Lung (tissue), 12 donors: ENCODE measurements around the gene CHST4. TPM values are rescaled to one million over a fixed set of nuclear protein-coding genes. Genes with fewer than 3 reads are reported as not detected.

Experiments used
- ATAC-seq: fragments of 200-7000 bp; cut with Tn5 transposase; one replicate; pipeline ENCODE4 v1.9.1; 2020; ENCODE audit warnings: moderate number of reproducible peaks; ENCODE audit not compliant: insufficient read depth, low FRiP score
- DNase-seq, 3 donors: peaks; one replicate each; pipeline ENCODE4 v3.0.0-alpha.2; 2013 to 2017
- H3K27ac ChIP-seq, 2 donors: one replicate each; pipeline ENCODE4 v1.5.1; 2013; ENCODE audit warnings: mild to moderate bottlenecking in 2 of 2, moderate library complexity in 2 of 2, control low read depth in 1 of 2, inconsistent platforms in 1 of 2, low read depth in 1 of 2, low read length in 1 of 2
- H3K27me3 ChIP-seq, 3 donors: one replicate each; pipeline ENCODE4 v1.5.1; 2013; ENCODE audit warnings: low read length in 2 of 3; ENCODE audit not compliant: control insufficient read depth in 3 of 3, insufficient read depth in 3 of 3
- H3K36me3 ChIP-seq, 4 donors: one replicate each; pipeline ENCODE4 v1.5.1; 2013; ENCODE audit warnings: low read length in 4 of 4, mild to moderate bottlenecking in 1 of 4, moderate library complexity in 1 of 4; ENCODE audit not compliant: control insufficient read depth in 4 of 4, insufficient read depth in 4 of 4
- H3K4me1 ChIP-seq, 5 donors: one replicate each; pipeline ENCODE4 v1.5.1; 2013; ENCODE audit warnings: low read length in 5 of 5, mild to moderate bottlenecking in 2 of 5, moderate library complexity in 1 of 5; ENCODE audit not compliant: control insufficient read depth in 5 of 5, insufficient read depth in 5 of 5
- H3K4me3 ChIP-seq: one replicate; pipeline ENCODE4 v1.5.1; 2013; ENCODE audit warnings: mild to moderate bottlenecking, control low read depth, moderate library complexity
- H3K9ac ChIP-seq, 2 donors: one replicate each; pipeline ENCODE4 v1.5.1; 2013; ENCODE audit warnings: low read length in 2 of 2, control low read depth in 1 of 2; ENCODE audit not compliant: insufficient read depth in 1 of 2
- H3K9me3 ChIP-seq, 4 donors: one replicate each; pipeline ENCODE4 v1.5.1; 2013; ENCODE audit warnings: low read length in 3 of 4, mild to moderate bottlenecking in 1 of 4, moderate library complexity in 1 of 4; ENCODE audit not compliant: control insufficient read depth in 4 of 4, insufficient read depth in 3 of 4
- WGBS, 2 donors: extraction: QIAGEN DNeasy Blood & Tissue Kit; methylation state at CpG; one replicate each; pipeline ENCODE4 v1.1.7; 2013; 5-methylcytosine and 5-hydroxymethylcytosine counted together
- polyA plus RNA-seq, 2 donors: library from polyadenylated mRNA; stranded (reverse); fragments of 200-250 nt; gene quantifications; one replicate each; pipeline ENCODE4 v1.2.1, GENCODE V29; 2013
- total RNA-seq, 2 donors: library from RNA; depleted of rRNA in 1 of 2; stranded (reverse); fragments of >200 nt in 1 of 2; gene quantifications; one replicate each; pipeline ENCODE4 v1.2.1, GENCODE V29; 2014 to 2021
- TF ChIP-seq, protein P1 (sequence below): IDR thresholded peaks from 2 replicates; pipeline ENCODE4 v1.5.1; 2012; ENCODE audit warnings: mild to moderate bottlenecking; ENCODE audit errors: control extremely low read depth, extremely low read depth
- donor health status: control.
- donor health status: control.
- donor health status: Bipolar disorder and iron deficiency.
- donor health status: healthy.
- donor health status: DM: yes; HTN: yes; CAD: no.

CHST4 gene
- total and polyA plus RNA-seq, 4 donors = 0.28 to 0.95 (median 0.67) TPM

DNA sequence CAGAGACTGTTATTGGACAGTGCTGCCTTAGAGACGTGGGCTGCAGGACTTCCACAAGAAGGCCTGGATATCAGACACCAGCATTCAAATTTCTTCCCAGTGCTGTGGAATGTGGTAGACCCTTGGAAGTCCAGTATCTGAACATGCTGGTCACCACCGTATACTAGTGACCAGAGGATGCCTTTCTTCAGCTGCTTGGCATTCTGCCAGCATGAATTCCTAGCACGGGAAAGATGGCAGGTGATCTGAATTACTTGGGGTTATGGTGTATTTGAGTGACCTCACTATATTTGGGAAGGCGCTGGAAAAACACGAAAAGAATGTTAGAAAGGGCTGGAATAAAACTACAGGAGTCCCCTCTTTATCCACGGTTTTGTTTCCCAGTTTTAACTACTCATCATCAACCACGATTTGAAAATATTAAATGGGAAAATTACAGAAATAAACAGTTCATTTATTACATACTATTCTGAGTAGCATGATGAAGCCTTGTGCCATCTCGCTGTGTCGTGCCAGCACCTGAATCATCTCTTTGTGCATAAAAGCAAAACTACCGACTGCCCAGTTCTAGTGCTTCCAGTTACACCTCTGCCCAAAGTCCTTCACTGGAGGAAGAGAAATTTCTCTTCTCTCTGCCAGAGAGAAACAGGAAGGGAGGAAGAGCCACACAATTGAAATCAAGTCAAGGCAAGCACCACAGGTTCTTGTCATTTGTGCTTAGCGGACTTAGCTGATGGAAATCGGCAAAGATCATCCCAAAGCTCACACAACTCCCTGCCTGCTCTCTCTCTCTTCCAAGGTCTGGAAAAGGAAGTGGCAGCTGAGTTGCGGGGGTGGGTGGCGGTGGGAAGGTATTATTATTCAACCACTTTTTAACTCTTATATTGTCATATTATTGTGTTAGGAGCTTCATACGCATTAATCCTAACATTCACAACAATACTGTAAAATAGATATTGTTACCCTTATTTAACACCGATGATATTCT, 1.4 kb upstream of the CHST4 start:
- peaks cover 0 to 1% (median 0%) of the 10 kb centered on the region in 5 donors for H3K4me1 ChIP-seq
- H3K4me3 ChIP-seq = no peak overlapping the region
- ATAC-seq = no peak

DNA sequence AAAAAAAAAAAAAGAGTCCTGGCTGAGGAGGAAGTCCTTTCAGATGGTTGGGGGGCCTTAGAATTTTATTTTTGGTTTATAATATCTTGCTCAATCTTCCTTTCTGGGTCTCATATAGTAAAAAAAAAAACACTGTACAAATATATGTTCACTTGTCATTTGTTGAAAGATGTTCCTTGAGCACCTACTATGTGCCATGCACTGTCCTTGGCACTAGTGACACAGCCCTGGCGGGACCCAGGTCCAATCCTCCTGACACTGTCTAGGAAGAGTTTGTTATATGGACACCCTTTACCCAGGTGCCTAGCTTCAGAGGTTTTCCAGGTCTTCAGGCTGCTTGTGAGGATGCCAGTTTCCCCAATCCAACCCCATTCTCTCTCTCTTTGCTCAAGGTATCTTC, 2.0 kb downstream of the CHST4 start:
- H3K4me1 ChIP-seq = peaks cover 0 to 1% (median 0%) of the 10 kb centered on the region in 5 donors
- TF ChIP-seq, protein P1, sequence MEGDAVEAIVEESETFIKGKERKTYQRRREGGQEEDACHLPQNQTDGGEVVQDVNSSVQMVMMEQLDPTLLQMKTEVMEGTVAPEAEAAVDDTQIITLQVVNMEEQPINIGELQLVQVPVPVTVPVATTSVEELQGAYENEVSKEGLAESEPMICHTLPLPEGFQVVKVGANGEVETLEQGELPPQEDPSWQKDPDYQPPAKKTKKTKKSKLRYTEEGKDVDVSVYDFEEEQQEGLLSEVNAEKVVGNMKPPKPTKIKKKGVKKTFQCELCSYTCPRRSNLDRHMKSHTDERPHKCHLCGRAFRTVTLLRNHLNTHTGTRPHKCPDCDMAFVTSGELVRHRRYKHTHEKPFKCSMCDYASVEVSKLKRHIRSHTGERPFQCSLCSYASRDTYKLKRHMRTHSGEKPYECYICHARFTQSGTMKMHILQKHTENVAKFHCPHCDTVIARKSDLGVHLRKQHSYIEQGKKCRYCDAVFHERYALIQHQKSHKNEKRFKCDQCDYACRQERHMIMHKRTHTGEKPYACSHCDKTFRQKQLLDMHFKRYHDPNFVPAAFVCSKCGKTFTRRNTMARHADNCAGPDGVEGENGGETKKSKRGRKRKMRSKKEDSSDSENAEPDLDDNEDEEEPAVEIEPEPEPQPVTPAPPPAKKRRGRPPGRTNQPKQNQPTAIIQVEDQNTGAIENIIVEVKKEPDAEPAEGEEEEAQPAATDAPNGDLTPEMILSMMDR = no peak
- 93 to 98% methylated on average over 1 of the region's 1 CpG for WGBS, 2 donors
- DNase-seq (no peak), ATAC-seq (no peak)
- no peaks in the 10 kb centered on the region for H3K9me3 ChIP-seq
- H3K4me3 ChIP-seq = no peak overlapping the region
- no peak overlapping the region for H3K9ac ChIP-seq
- H3K36me3 ChIP-seq = no peaks in the 10 kb centered on the region
- no peak overlapping the region for H3K27ac ChIP-seq
- peaks cover 0 to 14% (median 6%) of the 10 kb centered on the region in 3 donors for H3K27me3 ChIP-seq

More for the DNA sequence above, 1.4 kb upstream of the CHST4 start:
- DNase-seq = no peak
- peaks cover 0 to 14% (median 6%) of the 10 kb centered on the region in 3 donors for H3K27me3 ChIP-seq
- H3K36me3 ChIP-seq = no peaks in the 10 kb centered on the region
- H3K27ac ChIP-seq = no peak overlapping the region
- 68 to 69% methylated on average over 16 of the region's 16 CpGs for WGBS, 2 donors
- H3K9ac ChIP-seq = no peak overlapping the region
- TF ChIP-seq, protein P1 = no peak
- no peaks in the 10 kb centered on the region for H3K9me3 ChIP-seq

DNA sequence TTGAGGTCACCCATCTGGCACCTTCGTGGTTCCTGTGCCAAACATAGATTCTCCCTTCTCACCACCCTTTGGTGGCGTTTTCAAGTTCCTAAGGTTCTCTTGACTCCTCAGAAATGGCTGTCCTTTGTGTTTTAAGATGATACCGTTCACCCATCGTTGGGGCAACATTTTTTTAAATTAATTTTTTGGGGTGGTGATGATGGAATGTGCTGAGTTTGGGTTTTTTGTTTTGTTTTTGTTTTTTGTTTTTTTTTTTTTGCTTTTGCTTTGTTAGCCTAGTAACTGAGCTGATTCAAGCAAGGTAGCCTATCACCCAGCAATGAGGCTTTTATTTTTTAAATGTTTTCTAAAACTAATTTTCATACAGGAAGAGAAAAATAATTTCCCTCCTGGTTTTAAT, 2.6 kb downstream of the CHST4 start:
- WGBS, 2 donors = 80 to 82% methylated on average over 4 of the region's 4 CpGs
- no peak for ATAC-seq
- Histone ChIP-seq H3K27ac (no peak overlapping the region), H3K9me3 (no peaks in the 10 kb centered on the region), H3K4me1 (peaks cover 0 to 1% (median 0%) of the 10 kb centered on the region in 5 donors), H3K9ac (no peak overlapping the region), H3K4me3 (no peak overlapping the region), H3K36me3 (no peaks in the 10 kb centered on the region), H3K27me3 (peaks cover 0 to 14% (median 6%) of the 10 kb centered on the region in 3 donors)
- DNase-seq = no peak
- TF ChIP-seq, protein P1 = no peak
